Measurements from ENCODE around the gene MARCHF3.

- TF ChIP-seq, protein P1, sequence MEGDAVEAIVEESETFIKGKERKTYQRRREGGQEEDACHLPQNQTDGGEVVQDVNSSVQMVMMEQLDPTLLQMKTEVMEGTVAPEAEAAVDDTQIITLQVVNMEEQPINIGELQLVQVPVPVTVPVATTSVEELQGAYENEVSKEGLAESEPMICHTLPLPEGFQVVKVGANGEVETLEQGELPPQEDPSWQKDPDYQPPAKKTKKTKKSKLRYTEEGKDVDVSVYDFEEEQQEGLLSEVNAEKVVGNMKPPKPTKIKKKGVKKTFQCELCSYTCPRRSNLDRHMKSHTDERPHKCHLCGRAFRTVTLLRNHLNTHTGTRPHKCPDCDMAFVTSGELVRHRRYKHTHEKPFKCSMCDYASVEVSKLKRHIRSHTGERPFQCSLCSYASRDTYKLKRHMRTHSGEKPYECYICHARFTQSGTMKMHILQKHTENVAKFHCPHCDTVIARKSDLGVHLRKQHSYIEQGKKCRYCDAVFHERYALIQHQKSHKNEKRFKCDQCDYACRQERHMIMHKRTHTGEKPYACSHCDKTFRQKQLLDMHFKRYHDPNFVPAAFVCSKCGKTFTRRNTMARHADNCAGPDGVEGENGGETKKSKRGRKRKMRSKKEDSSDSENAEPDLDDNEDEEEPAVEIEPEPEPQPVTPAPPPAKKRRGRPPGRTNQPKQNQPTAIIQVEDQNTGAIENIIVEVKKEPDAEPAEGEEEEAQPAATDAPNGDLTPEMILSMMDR (IDR thresholded peaks at IDR 0.05), result no peak
- no peak for TF ChIP-seq POLR2A (IDR thresholded peaks at IDR 0.05)
These were observed 34.7 kb downstream of the MARCHF3 start for GRCh38 chr5:126995689-126996088.
